ENCODE results near the gene YAP1. TPM values are rescaled to one million over a fixed set of nuclear protein-coding genes. Genes with fewer than 3 reads are reported as not detected.

Gene YAP1
- total RNA-seq, 2 donors from 2014 or later = 355 to 434 TPM

- Histone ChIP-seq H3K27me3 (replicated peaks; ENCODE audit: insufficient read depth) (no peaks in the 10 kb centered on the region), H3K9me3 (no peaks in the 10 kb centered on the region), H3K4me3 (no peak overlapping the region), H3K27ac (peak overlapping the region in 1 of 2 donors; percentile 16), H3K36me3 (no peaks in the 10 kb centered on the region), H3K4me1 (ENCODE audit: control insufficient read depth in 1 of 2, low read depth in 2 of 2) (peaks cover 47 to 72% of the 10 kb centered on the region in 2 donors)
- TF ChIP-seq, protein P1, sequence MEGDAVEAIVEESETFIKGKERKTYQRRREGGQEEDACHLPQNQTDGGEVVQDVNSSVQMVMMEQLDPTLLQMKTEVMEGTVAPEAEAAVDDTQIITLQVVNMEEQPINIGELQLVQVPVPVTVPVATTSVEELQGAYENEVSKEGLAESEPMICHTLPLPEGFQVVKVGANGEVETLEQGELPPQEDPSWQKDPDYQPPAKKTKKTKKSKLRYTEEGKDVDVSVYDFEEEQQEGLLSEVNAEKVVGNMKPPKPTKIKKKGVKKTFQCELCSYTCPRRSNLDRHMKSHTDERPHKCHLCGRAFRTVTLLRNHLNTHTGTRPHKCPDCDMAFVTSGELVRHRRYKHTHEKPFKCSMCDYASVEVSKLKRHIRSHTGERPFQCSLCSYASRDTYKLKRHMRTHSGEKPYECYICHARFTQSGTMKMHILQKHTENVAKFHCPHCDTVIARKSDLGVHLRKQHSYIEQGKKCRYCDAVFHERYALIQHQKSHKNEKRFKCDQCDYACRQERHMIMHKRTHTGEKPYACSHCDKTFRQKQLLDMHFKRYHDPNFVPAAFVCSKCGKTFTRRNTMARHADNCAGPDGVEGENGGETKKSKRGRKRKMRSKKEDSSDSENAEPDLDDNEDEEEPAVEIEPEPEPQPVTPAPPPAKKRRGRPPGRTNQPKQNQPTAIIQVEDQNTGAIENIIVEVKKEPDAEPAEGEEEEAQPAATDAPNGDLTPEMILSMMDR (IDR thresholded peaks at IDR 0.05) = no peak
- no peak for ATAC-seq (ENCODE audit: insufficient number of reproducible peaks, low FRiP score, low read depth)
- DNase-seq (ENCODE audit: low spot score) = no peak
Measured at GRCh38 chr11:102191832-102192231, 81.6 kb downstream of the YAP1 start.

DNA sequence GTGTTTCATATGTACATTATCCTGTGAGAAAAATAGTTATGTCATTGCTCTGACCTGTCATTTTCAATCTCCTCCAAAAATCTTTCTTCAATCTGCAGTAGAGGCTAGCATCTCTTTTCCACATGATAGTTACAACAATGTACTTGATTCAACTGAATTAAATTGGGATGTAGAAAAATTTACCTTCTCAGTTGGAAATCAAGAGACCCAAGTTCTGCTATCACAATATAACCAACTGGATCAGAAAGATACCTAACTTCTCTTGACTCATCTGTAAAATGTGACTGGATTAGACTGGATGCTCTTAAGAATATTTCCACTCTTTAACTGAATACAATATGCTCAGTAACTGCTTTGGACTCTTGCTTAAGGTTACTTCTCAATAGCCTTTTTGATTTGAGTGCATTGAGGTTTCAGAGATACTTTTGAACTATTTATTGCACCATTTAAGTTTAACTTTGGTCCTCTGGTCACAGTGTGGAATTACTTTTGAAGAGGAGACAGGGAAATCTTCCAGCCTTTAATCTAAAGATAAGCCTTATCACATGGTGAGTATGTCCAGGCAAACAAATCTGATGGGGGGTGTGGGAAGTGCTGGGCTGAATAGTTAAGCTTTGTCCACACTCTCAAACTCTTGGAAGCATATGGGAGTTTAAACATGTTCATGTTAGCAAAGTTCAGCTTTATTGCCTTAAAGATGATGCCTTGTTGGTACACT, 82.3 kb downstream of the YAP1 start:
- Histone ChIP-seq H3K9me3 (no peaks in the 10 kb centered on the region), H3K4me3 (no peak overlapping the region), H3K4me1 (ENCODE audit: control insufficient read depth in 1 of 2, low read depth in 2 of 2) (peaks cover 53 to 70% of the 10 kb centered on the region in 2 donors), H3K36me3 (no peaks in the 10 kb centered on the region), H3K27me3 (replicated peaks; ENCODE audit: insufficient read depth) (no peaks in the 10 kb centered on the region), H3K27ac (peak overlapping the region in 1 of 2 donors; percentile 3)
- no peak for ATAC-seq (ENCODE audit: insufficient number of reproducible peaks, low FRiP score, low read depth)
- no peak for DNase-seq (ENCODE audit: low spot score)
- TF ChIP-seq, protein P1 (IDR thresholded peaks at IDR 0.05) = no peak

- Histone ChIP-seq H3K4me3 (no peak overlapping the region), H3K27me3 (replicated peaks; ENCODE audit: insufficient read depth) (no peaks in the 10 kb centered on the region), H3K36me3 (no peaks in the 10 kb centered on the region), H3K9me3 (no peaks in the 10 kb centered on the region), H3K27ac (peak overlapping the region; percentile 44 to 66), H3K4me1 (ENCODE audit: control insufficient read depth in 1 of 2, low read depth in 2 of 2) (peaks cover 42 to 65% of the 10 kb centered on the region in 2 donors)
- TF ChIP-seq, protein P1 (IDR thresholded peaks at IDR 0.05) = no peak
- no peak for ATAC-seq (ENCODE audit: insufficient number of reproducible peaks, low FRiP score, low read depth)
- DNase-seq (ENCODE audit: low spot score) = no peak
Measured at GRCh38 chr11:102194257-102194656, 84.0 kb downstream of the YAP1 start.

- no peaks in the 10 kb centered on the region for H3K36me3 ChIP-seq
- H3K4me3 ChIP-seq = no peak overlapping the region
- no peaks in the 10 kb centered on the region for H3K27me3 ChIP-seq (replicated peaks; ENCODE audit: insufficient read depth)
- peak overlapping the region; percentile 52 to 66 for H3K27ac ChIP-seq
- no peak for DNase-seq (ENCODE audit: low spot score)
- TF ChIP-seq, protein P1 (IDR thresholded peaks at IDR 0.05) = no peak
- H3K9me3 ChIP-seq = no peaks in the 10 kb centered on the region
- ATAC-seq (ENCODE audit: insufficient number of reproducible peaks, low FRiP score, low read depth) = no peak
- H3K4me1 ChIP-seq (ENCODE audit: control insufficient read depth in 1 of 2, low read depth in 2 of 2) = peaks cover 43 to 63% of the 10 kb centered on the region in 2 donors
Measured at GRCh38 chr11:102194990-102195389, 84.7 kb downstream of the YAP1 start.

GRCh38 chr11:102196351-102196750, 86.1 kb downstream of the YAP1 start:
- Histone ChIP-seq H3K4me1 (ENCODE audit: control insufficient read depth in 1 of 2, low read depth in 2 of 2) (peaks cover 38 to 56% of the 10 kb centered on the region in 2 donors), H3K27ac (peak overlapping the region in 1 of 2 donors; percentile 66)

More at GRCh38 chr11:102196351-102196750, 86.1 kb downstream of the YAP1 start:
- no peak overlapping the region for H3K4me3 ChIP-seq
- TF ChIP-seq, protein P1 (IDR thresholded peaks at IDR 0.05) = no peak
- H3K27me3 ChIP-seq (replicated peaks; ENCODE audit: insufficient read depth) = no peaks in the 10 kb centered on the region
- DNase-seq (ENCODE audit: low spot score) (no peak), ATAC-seq (ENCODE audit: insufficient number of reproducible peaks, low FRiP score, low read depth) (peak; percentile 38)
- H3K36me3 ChIP-seq = no peaks in the 10 kb centered on the region
- no peaks in the 10 kb centered on the region for H3K9me3 ChIP-seq
